Esophagus mucosa (tissue), 1 donor: ENCODE measurements around the gene ARL15. TPM values are rescaled to one million over a fixed set of nuclear protein-coding genes. Genes with fewer than 3 reads are reported as not detected.
"Not testable (repeated sequence)": the region's sequence is repeated elsewhere in the genome, so short reads cannot be mapped to it uniquely, and the experiment has no call there.

Experiments used
- ATAC-seq: fragments of 200-7000 bp; cut with Tn5 transposase; one replicate; pipeline ENCODE4 v1.9.1; 2020
- total RNA-seq: library from RNA; stranded (reverse); gene quantifications from one replicate; pipeline ENCODE4 v1.2.4, GENCODE V29; 2023
- donor health status: DM: yes; HTN: yes; CAD: no.

ARL15 gene
- total RNA-seq, 1 donor from 2014 or later: 10.1 TPM

GRCh38 chr5:54088081-54088480 is 222.3 kb downstream of the ARL15 start:
- no peak for ATAC-seq

- ATAC-seq: no peak
These were observed 222.9 kb downstream of the ARL15 start for GRCh38 chr5:54087436-54087835.

- ATAC-seq: no peak
These were observed 224.2 kb downstream of the ARL15 start for GRCh38 chr5:54086191-54086590.

GRCh38 chr5:54084696-54085095 is 225.7 kb downstream of the ARL15 start:
- no peak for ATAC-seq

- ATAC-seq: no peak
These were observed 226.5 kb downstream of the ARL15 start for GRCh38 chr5:54083851-54084250.

- no peak for ATAC-seq
These were observed 227.1 kb downstream of the ARL15 start for GRCh38 chr5:54083245-54083644.

GRCh38 chr5:54081415-54081814 is 229.0 kb downstream of the ARL15 start:
- no peak for ATAC-seq

GRCh38 chr5:54080831-54081230 is 229.5 kb downstream of the ARL15 start:
- ATAC-seq: no peak

GRCh38 chr5:54073735-54074134 is 236.6 kb downstream of the ARL15 start:
- no peak for ATAC-seq

- ATAC-seq: no peak
These were observed 237.2 kb downstream of the ARL15 start for GRCh38 chr5:54073131-54073530.

- ATAC-seq: no peak
These were observed 243.9 kb downstream of the ARL15 start for GRCh38 chr5:54066433-54066832.

GRCh38 chr5:54063817-54064216 is 246.6 kb downstream of the ARL15 start:
- no peak for ATAC-seq

- ATAC-seq: no peak
These were observed 247.4 kb downstream of the ARL15 start for GRCh38 chr5:54062958-54063357.

GRCh38 chr5:54060919-54061318 is 249.5 kb downstream of the ARL15 start:
- ATAC-seq: not testable (repeated sequence)

GRCh38 chr5:54049963-54050362 is 260.4 kb downstream of the ARL15 start:
- no peak for ATAC-seq

GRCh38 chr5:54049144-54049543 is 261.2 kb downstream of the ARL15 start:
- no peak for ATAC-seq

GRCh38 chr5:54045077-54045792 is 265.1 kb downstream of the ARL15 start:
- peak; percentile 44 for ATAC-seq

- ATAC-seq: not testable (repeated sequence)
These were observed 266.1 kb downstream of the ARL15 start for GRCh38 chr5:54044276-54044675.

- ATAC-seq: no peak
These were observed 269.6 kb downstream of the ARL15 start for GRCh38 chr5:54040804-54041203.

GRCh38 chr5:54040018-54040417 is 270.4 kb downstream of the ARL15 start:
- no peak for ATAC-seq

- no peak for ATAC-seq
These were observed 273.2 kb downstream of the ARL15 start for GRCh38 chr5:54037205-54037604.

- ATAC-seq: no peak
These were observed 279.4 kb downstream of the ARL15 start for GRCh38 chr5:54030981-54031380.

- no peak for ATAC-seq
These were observed 285.9 kb downstream of the ARL15 start for GRCh38 chr5:54024466-54024865.

GRCh38 chr5:54022223-54022622 is 288.1 kb downstream of the ARL15 start:
- no peak for ATAC-seq
